A673 (cell line): ENCODE measurements around the gene RPP25L. TPM values are rescaled to one million over a fixed set of nuclear protein-coding genes. Genes with fewer than 3 reads are reported as not detected.

Source experiments
- BruUV-seq: library from RNA; stranded (reverse); fragments of 400-500 nt; replicated peaks from 2 replicates; lab custom pipeline; 2021; lab: Mats Ljungman, UMichigan
- CTCF ChIA-PET: fragments of 300-600 bp; sonication (Branson Sonifier 250); formaldehyde crosslinking; loops from one replicate; lab custom pipeline; 2022; ENCODE audit warnings: antibody characterized with exemption; lab: Charles Lee
- POLR2A ChIA-PET: fragments of 300-600 bp; sonication (Branson Sonifier 250); formaldehyde crosslinking; loops from one replicate; lab custom pipeline; 2022; ENCODE audit warnings: antibody characterized with exemption; ENCODE audit not compliant: low non-redundant PET; lab: Charles Lee
- DNase-seq: peaks from one replicate; pipeline ENCODE4 v3.0.0-alpha.2; 2015; ENCODE audit warnings: low spot score
- H3K27ac ChIP-seq: fragments of 200-600 bp; sonication (generic); 2 replicates; pipeline ENCODE4 v1.5.1; 2016; ENCODE audit warnings: mixed run types, low read depth, mild to moderate bottlenecking, mixed read lengths, antibody characterized with exemption, low read length; ENCODE audit not compliant: poor library complexity, severe bottlenecking
- H3K27me3 ChIP-seq: fragments of 200-600 bp; sonication (generic); replicated peaks from 2 replicates; pipeline ENCODE4 v1.6.1; 2017; ENCODE audit warnings: mixed run types, low read depth, mild to moderate bottlenecking, mixed read lengths, antibody characterized with exemption, low read length; ENCODE audit not compliant: insufficient read depth, poor library complexity
- H3K36me3 ChIP-seq: fragments of 200-600 bp; sonication (generic); 2 replicates; pipeline ENCODE4 v1.6.1; 2016; ENCODE audit warnings: mixed run types, mild to moderate bottlenecking, mixed read lengths, antibody characterized with exemption, low read length; ENCODE audit not compliant: insufficient read depth, poor library complexity, severe bottlenecking
- H3K4me1 ChIP-seq: fragments of 200-600 bp; sonication (generic); 2 replicates; pipeline ENCODE4 v1.6.1; 2017; ENCODE audit warnings: mixed run types, mild to moderate bottlenecking, mixed read lengths, antibody characterized with exemption, low read length; ENCODE audit not compliant: insufficient read depth, poor library complexity, severe bottlenecking
- H3K4me3 ChIP-seq: fragments of 200-600 bp; sonication (generic); 2 replicates; pipeline ENCODE4 v1.5.1; 2016; ENCODE audit warnings: low read depth, mixed run types, mild to moderate bottlenecking, mixed read lengths, low read length; ENCODE audit not compliant: poor library complexity, severe bottlenecking
- H3K9me3 ChIP-seq: fragments of 200-600 bp; sonication (generic); 2 replicates; pipeline ENCODE4 v1.6.1; 2016; ENCODE audit warnings: mixed run types, low read depth, mild to moderate bottlenecking, mixed read lengths, antibody characterized with exemption, low read length; ENCODE audit not compliant: poor library complexity, severe bottlenecking
- EZH2 ChIP-seq: fragments of 200-600 bp; sonication (generic); IDR thresholded peaks from 2 replicates; pipeline ENCODE4 v1.6.1; 2017; ENCODE audit warnings: borderline replicate concordance, low read depth, mild to moderate bottlenecking, mixed read lengths, antibody characterized with exemption, low read length; ENCODE audit not compliant: poor library complexity, severe bottlenecking
- intact Hi-C: fragments of 100-400 bp; cut with micrococcal nuclease; formaldehyde crosslinking; loops from one replicate; pipeline ENCODE4 v1.10.0; 2022; ENCODE audit not compliant: unreplicated experiment
- total RNA-seq: library from RNA; stranded (reverse); gene quantifications from 2 replicates; pipeline ENCODE4 v1.2.3, GENCODE V29; 2021
- TF ChIP-seq, protein P1 (sequence below): fragments of 300-800, 200-600 bp; sonication (generic); conservative IDR thresholded peaks from 2 replicates; pipeline ENCODE4 v1.5.1; 2017; ENCODE audit warnings: low read depth, mild to moderate bottlenecking, antibody characterized with exemption, low read length, moderate library complexity, mixed read lengths

Gene RPP25L
- total RNA-seq, 1 experiment from 2014 or later, result 19.7 TPM

DNA sequence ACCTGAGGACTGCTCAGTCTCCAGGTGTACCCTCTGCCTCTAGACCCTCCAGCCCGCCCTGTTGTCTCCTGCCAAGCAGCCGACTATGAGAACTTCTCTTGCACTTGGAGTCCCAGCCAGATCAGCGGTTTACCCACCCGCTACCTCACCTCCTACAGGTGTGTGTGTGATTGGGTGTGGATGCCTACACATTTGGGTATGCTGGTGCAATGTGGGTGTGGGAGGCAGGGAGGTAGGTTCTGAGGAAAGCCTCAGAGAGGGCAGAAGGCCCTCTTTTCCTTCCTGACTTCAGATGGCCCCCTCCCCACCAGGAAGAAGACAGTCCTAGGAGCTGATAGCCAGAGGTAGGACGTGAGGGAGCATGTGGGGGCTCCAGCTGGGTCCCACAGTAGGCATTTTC, 45.1 kb upstream of the RPP25L start:
- intact Hi-C loops, result no loop called here
- H3K4me1 ChIP-seq, result peaks cover 25% of the 10 kb centered on the region
- H3K27ac ChIP-seq, result no peak overlapping the region
- CTCF ChIA-PET, result no interaction called here
- no TSS peak for BruUV-seq
- DNase-seq, result no peak
- no peak overlapping the region for H3K4me3 ChIP-seq
- no peaks in the 10 kb centered on the region for H3K9me3 ChIP-seq
- H3K36me3 ChIP-seq, result no peaks in the 10 kb centered on the region
- POLR2A ChIA-PET, result no interaction called here
- H3K27me3 ChIP-seq, result no peaks in the 10 kb centered on the region
- no peak for TF ChIP-seq EZH2
- TF ChIP-seq, protein P1, sequence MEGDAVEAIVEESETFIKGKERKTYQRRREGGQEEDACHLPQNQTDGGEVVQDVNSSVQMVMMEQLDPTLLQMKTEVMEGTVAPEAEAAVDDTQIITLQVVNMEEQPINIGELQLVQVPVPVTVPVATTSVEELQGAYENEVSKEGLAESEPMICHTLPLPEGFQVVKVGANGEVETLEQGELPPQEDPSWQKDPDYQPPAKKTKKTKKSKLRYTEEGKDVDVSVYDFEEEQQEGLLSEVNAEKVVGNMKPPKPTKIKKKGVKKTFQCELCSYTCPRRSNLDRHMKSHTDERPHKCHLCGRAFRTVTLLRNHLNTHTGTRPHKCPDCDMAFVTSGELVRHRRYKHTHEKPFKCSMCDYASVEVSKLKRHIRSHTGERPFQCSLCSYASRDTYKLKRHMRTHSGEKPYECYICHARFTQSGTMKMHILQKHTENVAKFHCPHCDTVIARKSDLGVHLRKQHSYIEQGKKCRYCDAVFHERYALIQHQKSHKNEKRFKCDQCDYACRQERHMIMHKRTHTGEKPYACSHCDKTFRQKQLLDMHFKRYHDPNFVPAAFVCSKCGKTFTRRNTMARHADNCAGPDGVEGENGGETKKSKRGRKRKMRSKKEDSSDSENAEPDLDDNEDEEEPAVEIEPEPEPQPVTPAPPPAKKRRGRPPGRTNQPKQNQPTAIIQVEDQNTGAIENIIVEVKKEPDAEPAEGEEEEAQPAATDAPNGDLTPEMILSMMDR, result no peak

DNA sequence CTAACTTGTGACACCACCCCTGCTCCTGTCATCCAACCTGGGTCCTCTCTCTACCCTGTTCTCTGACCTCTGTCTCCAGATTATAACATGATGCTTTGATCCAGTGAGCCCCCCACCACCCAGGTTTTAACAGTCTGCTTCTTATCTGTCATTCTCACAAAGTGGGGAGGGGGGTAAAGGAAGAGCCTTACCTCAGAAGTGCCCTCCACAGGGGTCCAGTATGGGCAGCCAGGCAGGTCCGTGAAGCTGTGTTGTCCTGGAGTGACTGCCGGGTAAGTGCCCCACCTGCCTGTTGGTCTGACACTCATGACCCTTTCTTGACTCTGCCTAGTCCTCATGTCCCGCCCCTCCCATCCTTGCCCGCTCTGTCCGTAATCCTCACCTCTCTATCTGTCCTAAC, 43.5 kb upstream of the RPP25L start:
- Histone ChIP-seq H3K4me3 (no peak overlapping the region), H3K36me3 (no peaks in the 10 kb centered on the region), H3K9me3 (no peaks in the 10 kb centered on the region), H3K27ac (no peak overlapping the region), H3K4me1 (peaks cover 25% of the 10 kb centered on the region), H3K27me3 (no peaks in the 10 kb centered on the region)
- CTCF ChIA-PET, result no interaction called here
- BruUV-seq, result no TSS peak
- intact Hi-C loops, result no loop called here
- no peak for DNase-seq
- POLR2A ChIA-PET, result no interaction called here
- TF ChIP-seq, protein P1, result no peak
- TF ChIP-seq EZH2, result no peak

- Histone ChIP-seq H3K4me1 (peaks cover 25% of the 10 kb centered on the region), H3K9me3 (no peaks in the 10 kb centered on the region), H3K27me3 (no peaks in the 10 kb centered on the region), H3K36me3 (no peaks in the 10 kb centered on the region), H3K4me3 (no peak overlapping the region), H3K27ac (peak overlapping the region; percentile 74)
- intact Hi-C loops, result no loop called here
- CTCF ChIA-PET, result no interaction called here
- TF ChIP-seq, protein P1, result no peak
- TF ChIP-seq EZH2, result no peak
- POLR2A ChIA-PET, result no interaction called here
- DNase-seq, result peak; percentile 72
- BruUV-seq, result no TSS peak
Observed at GRCh38 chr9:34654323-34655051, 42.6 kb upstream of the RPP25L start.
